Middle frontal gyrus (tissue), 1 donor: ENCODE data around the gene YWHAB.
"Not testable (repeated sequence)": the region's sequence is repeated elsewhere in the genome, so short reads cannot be mapped to it uniquely, and the experiment has no call there.

Experiments used
- DNase-seq: peaks from one replicate; pipeline ENCODE4 v3.0.0-alpha.2; 2015; ENCODE audit warnings: low spot score; ENCODE audit errors: extremely low spot score

Gene YWHAB

GRCh38 chr20:44866703-44867335 is 18.7 kb upstream of the YWHAB start:
- no peak for DNase-seq

- DNase-seq = no peak
These were observed 16.0 kb upstream of the YWHAB start for GRCh38 chr20:44869471-44869870.

- DNase-seq = not testable (repeated sequence)
These were observed 3.1 kb upstream of the YWHAB start for GRCh38 chr20:44882360-44882759.

GRCh38 chr20:44883214-44883902 is 2.1 kb upstream of the YWHAB start:
- no peak for DNase-seq

- peak; percentile 16 for DNase-seq
These were observed 556 bp upstream of the YWHAB start for GRCh38 chr20:44884907-44885391.

GRCh38 chr20:44886266-44886651 is 754 bp downstream of the YWHAB start:
- no peak for DNase-seq

- no peak for DNase-seq
These were observed 1.3 kb downstream of the YWHAB start for GRCh38 chr20:44886828-44887227.

GRCh38 chr20:44887466-44887865 is 2.0 kb downstream of the YWHAB start:
- DNase-seq = no peak

- no peak for DNase-seq
These were observed 3.0 kb downstream of the YWHAB start for GRCh38 chr20:44888226-44889103.

- DNase-seq = peak; percentile 16
These were observed 6.3 kb downstream of the YWHAB start for GRCh38 chr20:44891826-44892225.

GRCh38 chr20:44894959-44895358 is 9.5 kb downstream of the YWHAB start:
- DNase-seq = no peak

- DNase-seq = no peak
These were observed 11.1 kb downstream of the YWHAB start for GRCh38 chr20:44896583-44896982.

GRCh38 chr20:44897133-44897532 is 11.6 kb downstream of the YWHAB start:
- no peak for DNase-seq

- DNase-seq = no peak
These were observed 14.8 kb downstream of the YWHAB start for GRCh38 chr20:44900231-44900854.

GRCh38 chr20:44901974-44902373 is 16.5 kb downstream of the YWHAB start:
- DNase-seq = no peak

GRCh38 chr20:44904377-44904776 is 18.9 kb downstream of the YWHAB start:
- no peak for DNase-seq

- no peak for DNase-seq
These were observed 23.7 kb downstream of the YWHAB start for GRCh38 chr20:44908987-44909871.

- no peak for DNase-seq
These were observed 24.6 kb downstream of the YWHAB start, which contains the start of gene PABPC1L for GRCh38 chr20:44909872-44910689. TSS of gene PABPC1L (plus strand) at chr20:44910060. CDS start at chr20:44910144, 84 bp downstream.

- no peak for DNase-seq
These were observed 25.3 kb downstream of the YWHAB start for GRCh38 chr20:44910690-44911262.
